Endometrial microvascular endothelial cells (primary cell): Measurements from ENCODE around the gene PTCD2. TPM values are rescaled to one million over a fixed set of nuclear protein-coding genes. Genes with fewer than 3 reads are reported as not detected.
"Not testable (repeated sequence)": the region's sequence is repeated elsewhere in the genome, so short reads cannot be mapped to it uniquely, and the experiment has no call there.

Experiments used
- in situ Hi-C: cut with HindIII; loops from 2 replicates; pipeline ENCODE4 v1.10.0; 2017; ENCODE audit warnings: low sequenced_read_pairs, low pct_unique_long_range_greater_than_20kb; ENCODE audit errors: inconsistent ontology term
- total RNA-seq: library from RNA; depleted of rRNA; stranded (reverse); fragments of >200 nt; gene quantifications from one replicate; pipeline ENCODE4 v1.2.3, GENCODE V29; 2015; ENCODE audit errors: inconsistent ontology term

PTCD2 gene
- total RNA-seq, 1 donor from 2014 or later: 8.6 TPM

DNA sequence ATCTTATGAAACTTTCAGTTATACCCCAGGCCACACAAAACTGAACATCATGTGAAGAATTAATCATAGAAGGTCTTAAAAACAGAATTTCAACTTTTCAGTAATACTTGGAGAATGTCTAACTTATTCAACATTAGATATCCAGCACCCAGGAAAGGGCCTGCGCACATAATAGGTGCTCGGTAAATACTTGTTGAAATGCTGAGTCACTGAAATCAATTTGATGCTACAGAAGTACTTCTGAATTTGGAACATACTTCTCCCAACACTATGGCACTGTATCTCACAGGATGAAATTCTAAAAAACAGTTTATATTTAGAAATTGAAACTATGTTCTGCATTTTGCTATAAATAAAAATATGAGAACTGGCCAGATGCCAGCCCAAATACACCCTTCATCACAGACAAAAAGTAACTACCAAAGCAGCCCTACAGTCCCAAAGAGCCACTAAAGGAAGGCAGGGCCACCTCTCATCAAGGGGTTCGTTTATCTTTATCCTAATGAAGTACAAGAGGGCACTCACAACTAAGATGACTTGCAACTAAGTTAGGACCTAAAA lies 26.6 kb upstream of the PTCD2 start:
- in situ Hi-C loops: no loop called here

DNA sequence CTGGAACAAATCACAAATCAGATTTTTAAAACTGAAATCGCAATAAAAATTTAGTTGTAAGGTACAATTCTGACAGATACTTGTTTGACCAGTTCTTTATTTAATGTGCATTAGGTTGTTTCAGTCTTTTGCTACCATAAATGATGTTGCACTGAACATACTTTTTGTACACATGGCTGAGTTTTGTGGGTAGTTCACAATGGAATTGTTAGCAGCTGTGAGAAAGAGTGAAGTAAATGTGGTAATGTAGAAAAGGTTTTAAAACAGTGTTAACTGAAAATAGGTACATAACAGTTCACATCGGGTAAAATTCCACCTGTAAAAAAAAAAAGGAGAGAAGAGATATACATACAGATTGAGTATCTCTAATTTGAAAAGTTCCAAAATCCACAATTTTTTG lies 25.7 kb upstream of the PTCD2 start:
- in situ Hi-C loops: no loop called here

DNA sequence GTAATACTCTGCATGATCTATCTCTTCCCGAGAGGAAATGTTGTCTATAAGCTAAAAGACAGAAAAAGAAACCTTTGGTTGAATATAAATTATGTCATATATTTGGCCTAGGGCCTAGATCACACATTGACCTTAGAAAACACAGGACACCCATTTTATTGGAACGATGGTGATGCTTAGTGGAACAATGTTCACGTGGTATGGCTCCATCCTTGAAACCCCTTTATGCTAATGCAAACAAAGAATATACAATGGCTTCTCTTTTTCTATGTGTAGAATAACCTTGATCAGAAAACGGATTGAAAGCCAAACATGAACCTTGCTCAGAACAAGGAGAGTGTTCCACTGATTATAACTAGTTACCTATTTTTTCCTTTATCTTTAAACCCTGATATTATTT lies 24.6 kb upstream of the PTCD2 start:
- in situ Hi-C loops: no loop called here

DNA sequence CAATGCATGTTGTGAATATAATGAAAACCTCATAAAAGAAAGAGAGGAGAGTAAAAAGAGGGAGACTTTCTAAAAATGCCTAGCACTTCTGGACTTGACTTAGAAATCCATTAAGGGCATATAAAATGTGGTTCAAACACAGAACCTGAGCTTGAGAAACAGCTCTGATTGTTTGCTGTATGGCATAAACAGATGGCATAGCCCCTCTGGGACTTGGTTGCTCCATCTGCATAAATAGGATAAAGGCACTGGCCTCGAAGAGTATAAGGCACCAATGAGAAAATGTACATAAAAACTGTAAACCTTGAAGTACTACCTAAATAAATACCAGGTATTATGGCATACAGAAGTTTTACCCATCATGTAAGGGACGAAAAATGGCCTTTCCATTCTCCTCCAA lies 23.9 kb upstream of the PTCD2 start:
- in situ Hi-C loops: no loop called here

DNA sequence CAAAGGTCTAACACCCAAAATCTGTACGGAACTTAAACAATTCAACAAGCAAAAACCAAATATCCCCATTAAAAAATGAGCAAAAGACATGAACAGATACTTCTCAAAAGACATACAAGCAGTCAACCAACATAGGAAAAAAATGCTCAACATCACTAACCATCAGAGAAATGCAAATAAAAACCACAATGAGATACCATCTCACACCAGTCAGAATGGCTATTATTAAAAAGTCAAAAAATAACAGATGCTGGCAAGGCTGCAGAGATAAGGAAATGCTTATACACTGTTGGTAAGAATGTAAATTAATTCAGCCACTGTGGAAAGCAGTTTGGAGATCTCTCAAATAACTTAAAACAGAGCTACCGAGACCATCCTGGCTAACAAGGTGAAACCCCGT lies 22.0 kb upstream of the PTCD2 start:
- in situ Hi-C loops: not testable (repeated sequence)

DNA sequence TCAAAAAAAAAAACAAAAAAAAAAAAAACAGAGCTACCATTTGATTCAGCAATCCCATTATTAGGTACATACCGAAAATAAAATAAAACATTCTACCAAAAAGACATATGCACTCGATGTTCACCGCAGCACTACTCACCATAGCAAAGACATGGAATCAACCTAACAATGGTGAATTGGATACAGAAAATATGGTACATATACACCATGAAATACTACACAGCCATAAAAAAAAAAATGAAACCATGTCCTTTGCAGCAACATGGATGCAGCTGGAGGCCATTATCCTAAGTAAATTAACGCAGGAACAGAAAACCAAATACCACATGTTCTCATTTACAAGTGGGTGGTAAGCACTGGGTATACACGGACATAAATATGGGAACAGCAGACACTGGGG lies 21.5 kb upstream of the PTCD2 start:
- in situ Hi-C loops: no loop called here

DNA sequence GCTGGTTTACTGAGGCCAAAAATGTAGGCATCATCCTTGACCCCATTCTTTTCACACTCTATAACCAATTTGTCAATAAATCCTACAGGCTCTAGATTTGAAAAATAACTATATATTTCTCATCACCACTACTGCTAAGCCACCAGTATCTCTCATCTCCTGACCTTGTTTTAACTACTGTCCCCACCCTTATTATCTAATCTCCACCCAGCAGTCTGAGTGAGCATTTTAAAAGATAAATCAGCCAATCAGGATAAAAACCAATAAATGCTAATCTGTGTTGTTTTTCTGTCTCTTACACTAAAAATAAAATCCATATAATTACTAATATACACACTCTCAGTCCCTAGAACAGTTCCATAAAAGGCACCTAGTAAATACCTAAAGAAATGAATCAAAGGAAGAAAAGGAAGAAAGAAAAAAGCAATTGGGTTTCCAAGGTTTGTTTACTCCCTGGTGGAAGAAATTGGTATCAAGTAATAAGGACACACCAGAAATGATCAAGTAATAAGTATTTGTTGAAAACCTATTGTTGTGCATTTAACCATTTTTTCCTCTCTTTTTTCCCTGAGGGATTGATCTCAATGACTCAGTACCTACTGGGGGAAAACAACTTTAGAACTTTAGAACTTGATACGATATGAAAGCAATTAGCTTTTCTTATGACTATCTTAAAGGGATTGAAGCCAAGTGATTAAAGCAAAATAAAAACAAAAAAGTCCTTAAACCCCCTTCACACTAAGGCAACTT lies 19.4 kb upstream of the PTCD2 start:
- in situ Hi-C loops: loop anchor here (10.0 kb wide), 1 partner anchor 166 kb away; no protein-coding TSS in a partner anchor

DNA sequence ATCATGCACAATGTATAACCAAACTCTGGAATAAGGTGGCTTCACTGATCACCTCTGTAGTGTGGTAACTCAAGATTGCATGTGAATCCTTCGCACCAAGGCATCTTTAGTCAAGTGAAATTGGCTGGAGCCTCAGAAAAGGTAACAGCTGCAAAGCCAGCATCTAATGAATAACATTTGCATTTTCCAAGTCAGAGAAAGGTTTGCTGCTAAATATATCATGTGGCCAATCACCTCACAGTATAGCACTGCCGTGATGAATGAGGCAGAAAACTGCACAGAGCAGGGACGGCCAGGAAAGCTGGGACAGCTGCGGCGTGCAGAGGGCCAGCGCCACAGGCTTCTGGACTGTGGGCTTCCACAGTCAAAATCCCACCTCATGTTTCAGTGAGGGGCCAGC lies 18.6 kb upstream of the PTCD2 start:
- in situ Hi-C loops: loop anchor here (10.0 kb wide), 1 partner anchor 167 kb away; no protein-coding TSS in a partner anchor

DNA sequence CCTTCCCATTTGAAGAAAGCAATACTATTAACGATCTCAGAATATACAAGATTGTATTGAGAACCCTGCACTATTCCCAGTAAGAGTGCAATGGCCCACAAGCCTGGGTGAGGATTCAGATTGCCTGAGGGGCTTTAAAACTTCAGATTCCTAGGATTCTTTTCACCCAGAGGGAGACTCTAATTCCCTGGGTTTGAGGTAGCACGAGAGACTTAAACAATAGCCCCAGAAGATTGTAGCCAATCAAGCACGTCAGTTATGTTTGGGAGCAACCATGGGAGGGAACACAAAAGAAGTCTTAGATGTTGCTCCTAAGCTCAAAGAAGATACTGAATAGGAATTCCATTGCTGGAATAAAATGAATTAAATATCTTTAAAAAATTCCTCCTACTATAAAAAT lies 18.0 kb upstream of the PTCD2 start:
- in situ Hi-C loops: loop anchor here (10.0 kb wide), 1 partner anchor 167 kb away; no protein-coding TSS in a partner anchor

DNA sequence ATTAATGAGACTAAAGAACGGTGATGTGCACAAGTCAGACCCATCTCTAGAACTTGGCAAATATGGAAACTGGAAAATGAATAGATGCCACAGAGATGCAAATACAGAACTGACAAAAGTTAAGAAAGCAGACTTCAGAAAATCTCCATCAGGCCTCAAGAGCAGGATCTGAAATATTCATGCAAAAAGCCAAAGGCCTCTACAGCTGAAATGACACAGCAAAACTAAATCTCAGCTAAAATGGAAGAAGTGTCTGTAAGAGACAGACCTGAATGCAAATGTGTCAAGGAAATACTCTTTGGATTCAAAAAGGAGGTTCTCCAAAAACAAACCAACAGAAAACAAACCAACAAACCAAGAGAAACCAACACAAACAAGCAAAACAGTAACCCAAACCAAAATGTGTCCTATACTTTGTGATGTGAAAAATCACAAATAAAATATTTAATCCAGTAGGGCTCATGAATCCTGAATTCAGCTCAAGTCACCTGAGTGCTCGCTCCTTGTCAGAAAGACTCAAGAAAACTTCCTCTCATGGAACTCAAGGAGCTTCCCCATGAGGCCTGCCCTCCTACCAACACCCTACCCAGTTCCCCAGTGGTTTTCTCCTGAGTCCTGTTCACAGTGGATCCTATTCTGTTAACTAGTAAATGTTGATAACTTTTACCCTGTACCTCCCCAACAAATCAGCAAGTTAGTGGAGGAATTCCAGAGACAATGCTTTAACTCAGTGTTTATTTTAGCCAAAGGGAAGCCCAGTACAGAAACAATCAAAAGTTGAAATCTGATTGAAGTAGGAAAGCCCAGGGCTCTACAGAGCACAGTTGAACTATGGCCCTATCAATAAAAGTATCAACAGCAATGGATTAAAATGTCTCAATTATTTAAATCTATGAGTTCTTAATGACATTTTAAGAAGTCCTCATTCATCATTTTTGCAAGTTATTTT lies 14.7 kb upstream of the PTCD2 start:
- in situ Hi-C loops: loop anchor here (10.0 kb wide), 1 partner anchor 171 kb away; no protein-coding TSS in a partner anchor

DNA sequence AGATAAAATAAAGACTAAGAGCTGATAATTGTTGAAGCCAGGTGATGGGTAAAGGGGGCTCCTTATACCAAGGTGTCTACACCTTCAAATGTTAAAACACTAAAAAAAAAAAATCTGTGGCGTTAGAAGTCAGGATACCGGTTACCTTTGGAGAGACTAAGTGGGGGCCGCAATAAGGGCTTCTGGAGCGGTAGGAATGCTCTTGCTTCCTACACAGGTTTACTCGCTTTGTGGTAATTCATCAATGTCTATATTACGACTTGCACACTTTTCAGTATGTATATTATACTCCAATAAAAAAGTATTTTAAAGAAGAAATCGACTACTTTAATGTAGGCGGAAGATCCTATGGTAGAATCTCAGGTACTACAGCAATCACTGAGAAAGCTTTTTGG lies 12.6 kb upstream of the PTCD2 start:
- in situ Hi-C loops: loop anchor here (10.0 kb wide), 1 partner anchor 173 kb away; no protein-coding TSS in a partner anchor

DNA sequence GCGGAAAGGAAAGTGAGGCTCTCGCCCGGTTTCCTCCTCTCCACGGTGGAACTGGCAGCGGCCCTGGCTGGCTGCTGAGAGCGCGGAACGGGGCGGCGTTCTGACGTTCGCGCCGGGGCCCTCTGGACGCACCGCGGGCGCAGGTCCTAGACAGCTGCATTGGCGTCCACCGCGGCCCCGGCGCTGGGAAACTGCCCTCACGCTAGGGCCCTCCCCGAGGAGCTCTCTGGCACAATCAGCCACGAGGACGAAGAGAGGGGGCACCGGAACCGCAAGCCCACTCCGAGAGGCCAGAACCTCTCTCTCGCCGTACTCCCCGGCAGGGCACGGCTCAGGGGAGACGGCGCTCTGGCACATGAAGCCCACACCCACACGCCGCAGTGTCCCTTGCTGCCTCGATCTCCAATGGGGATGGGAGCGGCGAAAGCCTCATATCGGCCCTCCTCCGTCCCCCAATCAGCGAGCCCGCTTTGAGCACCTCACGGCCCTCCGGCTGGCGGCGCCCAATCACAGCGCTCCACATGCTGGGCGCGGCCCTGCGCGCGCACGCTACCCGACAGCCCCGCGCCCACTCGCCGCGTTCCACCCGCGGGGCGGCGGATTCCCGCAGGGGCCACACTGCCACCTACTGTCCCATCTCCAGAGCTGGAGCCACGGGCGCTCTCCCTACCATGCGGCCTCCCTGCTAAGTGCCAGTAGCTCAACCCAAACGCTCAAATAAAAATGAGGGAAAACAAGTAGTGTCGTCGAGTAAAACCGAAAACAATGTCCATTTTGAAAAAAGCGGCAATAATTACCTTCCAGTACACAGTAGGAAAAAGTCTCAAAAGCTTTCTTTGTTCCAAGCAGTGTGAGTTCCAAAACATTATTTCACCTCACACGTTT lies 12.0 kb upstream of the PTCD2 start:
- in situ Hi-C loops: loop anchor here (10.0 kb wide), 1 partner anchor 173 kb away; no protein-coding TSS in a partner anchor

DNA sequence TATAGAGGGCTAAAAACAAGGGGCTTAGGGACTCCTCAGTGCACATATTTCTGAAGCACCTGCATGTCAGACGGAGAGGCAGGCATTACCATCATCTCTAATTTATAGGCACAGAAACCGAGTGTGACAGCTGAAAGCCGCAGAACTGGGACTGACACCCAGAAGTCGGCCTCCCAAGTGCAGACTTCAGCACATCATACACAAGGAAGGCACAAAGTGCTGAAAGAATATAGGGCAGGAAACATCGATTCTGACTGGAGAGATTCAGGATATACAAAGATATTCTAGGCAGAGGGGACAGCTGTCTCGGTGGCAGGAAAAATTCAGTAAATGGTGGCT lies 11.4 kb upstream of the PTCD2 start:
- in situ Hi-C loops: loop anchor here (10.0 kb wide), 1 partner anchor 174 kb away; no protein-coding TSS in a partner anchor

DNA sequence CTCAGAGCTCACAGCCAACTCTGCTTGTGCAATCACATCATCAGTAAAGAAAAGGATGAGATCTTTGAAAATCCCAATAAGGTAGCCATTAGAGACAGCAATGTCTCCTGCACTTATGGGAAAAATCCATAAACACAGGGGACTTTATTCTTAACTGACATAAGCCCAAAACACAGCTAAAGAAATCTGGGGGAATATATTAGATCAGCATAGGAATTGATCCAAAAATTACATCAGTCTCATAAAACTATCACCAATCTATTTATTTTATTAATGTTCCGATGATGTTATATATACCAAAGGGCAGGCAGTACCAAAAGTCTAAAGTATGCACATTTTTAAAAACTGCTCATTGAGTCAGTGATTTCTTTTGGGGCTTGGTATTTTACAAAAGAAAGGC lies 7.0 kb upstream of the PTCD2 start:
- in situ Hi-C loops: no loop called here

DNA sequence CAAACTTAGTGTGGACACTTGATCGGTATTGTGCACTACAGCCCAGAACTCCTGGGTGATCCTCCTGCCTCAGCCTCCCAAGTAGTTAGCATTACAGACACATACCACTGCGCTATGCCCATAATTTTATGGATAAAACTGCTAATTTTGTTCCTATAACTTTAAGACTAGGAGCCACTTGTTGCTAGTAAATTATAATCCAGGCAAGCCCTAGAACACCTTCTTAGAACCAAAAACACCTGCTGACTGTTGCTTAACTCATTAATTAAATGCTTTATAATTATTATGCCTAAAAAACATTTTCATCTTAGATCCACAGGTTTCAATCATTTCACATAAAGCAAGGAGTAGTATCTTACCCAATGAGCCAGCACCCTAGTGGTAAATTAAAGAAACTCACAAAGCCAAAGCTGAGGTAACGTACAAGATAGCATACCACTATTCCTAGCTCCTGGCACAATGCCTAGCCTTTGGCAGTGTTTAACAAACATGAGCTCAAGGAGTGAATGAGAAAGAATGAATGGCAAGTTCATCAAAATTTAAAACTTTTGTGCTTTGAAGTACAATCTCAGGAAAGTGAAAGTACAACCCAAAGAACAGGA lies 5.5 kb upstream of the PTCD2 start:
- in situ Hi-C loops: no loop called here

DNA sequence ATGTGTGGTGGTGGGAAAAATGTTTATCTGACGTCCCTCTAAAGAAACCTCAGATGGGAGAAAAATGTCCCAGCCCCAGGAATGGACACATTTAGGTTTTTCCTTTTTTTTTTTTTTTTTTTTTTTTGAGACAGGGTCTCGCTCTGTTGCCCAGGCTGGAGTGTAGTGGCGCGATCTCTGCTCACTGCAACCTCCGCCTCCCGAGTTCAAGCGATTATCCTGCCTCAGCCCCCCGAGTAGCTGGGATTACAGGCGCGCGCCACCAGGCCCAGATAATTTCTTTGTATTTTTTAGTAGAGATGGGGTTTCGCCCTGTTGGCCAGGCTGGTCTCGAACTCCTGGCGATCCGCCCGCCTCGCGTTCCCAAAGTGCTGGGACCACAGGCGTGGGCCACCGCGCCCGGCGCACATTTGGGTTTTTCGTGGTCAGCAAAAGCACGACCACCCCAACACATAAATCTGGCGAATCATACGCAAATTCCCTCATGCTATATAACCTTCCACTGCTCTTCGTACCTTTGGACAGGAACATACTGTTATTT lies 668 bp upstream of the PTCD2 start:
- in situ Hi-C loops: not testable (repeated sequence)

DNA sequence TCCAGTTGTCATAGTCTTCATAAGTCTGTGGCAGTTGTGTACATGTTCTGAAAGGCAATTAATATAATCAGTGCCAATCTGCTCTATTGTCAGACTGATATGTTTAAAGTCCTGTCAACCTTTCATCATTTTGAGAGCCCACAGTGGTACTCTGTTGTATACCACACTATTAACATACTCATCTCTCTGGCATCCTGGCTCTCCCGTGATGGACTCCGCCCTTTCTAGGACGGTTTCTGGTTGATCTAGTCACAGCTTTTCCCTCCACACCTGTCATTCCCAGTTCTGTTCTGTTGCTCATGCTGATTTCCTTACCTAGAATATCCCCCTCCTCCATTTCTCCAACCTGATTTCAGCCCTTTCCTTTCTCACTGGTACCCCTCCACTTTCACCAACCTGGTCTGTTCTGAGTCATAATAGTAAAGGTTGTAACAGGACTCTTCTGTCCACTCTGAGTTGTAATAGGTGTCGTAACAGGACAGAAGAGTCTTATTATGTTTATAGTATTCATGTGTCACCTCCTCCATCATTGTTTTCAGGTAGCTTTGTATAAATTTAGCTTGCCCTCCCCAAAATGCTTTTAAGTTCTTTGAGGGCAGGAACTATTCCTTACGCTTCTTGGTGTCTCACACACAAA lies 4.1 kb downstream of the PTCD2 start:
- in situ Hi-C loops: no loop called here
